K562 (cell line): ENCODE data around the gene INPPL1. TPM values are rescaled to one million over a fixed set of nuclear protein-coding genes. Genes with fewer than 3 reads are reported as not detected.

Experiments
- CREM ChIP-seq: IDR thresholded peaks from 2 replicates; pipeline ENCODE4 v1.6.1; 2014; ENCODE audit warnings: antibody characterized with exemption, low read depth
- DLX4 ChIP-seq: fragments of 250-450 bp; sonication (Bioruptor Pico); IDR thresholded peaks from 2 replicates; pipeline ENCODE4 v1.6.1; 2021; ENCODE audit warnings: mild to moderate bottlenecking
- ETV1 ChIP-seq: fragments of 450-650 bp; conservative IDR thresholded peaks from 2 replicates; pipeline ENCODE4 v1.6.1; 2016; ENCODE audit warnings: missing genetic modification characterization, control low read depth, low read depth, missing compliant biosample characterization
- FIP1L1 ChIP-seq: fragments of 200-400 bp; formaldehyde crosslinking; IDR thresholded peaks from 2 replicates; pipeline ENCODE4 v1.6.1; 2018; ENCODE audit warnings: mild to moderate bottlenecking, low read depth, low read length; ENCODE audit not compliant: poor library complexity, severe bottlenecking
- GATAD2A ChIP-seq: fragments of 450-650 bp; IDR thresholded peaks from 2 replicates; pipeline ENCODE4 v1.6.1; 2017
- HBP1 ChIP-seq: fragments of 450-650 bp; formaldehyde crosslinking; IDR thresholded peaks from 2 replicates; pipeline ENCODE4 v1.4.0; 2022; ENCODE audit warnings: missing genetic modification characterization
- KAT8 ChIP-seq: fragments of 450-650 bp; IDR thresholded peaks from 2 replicates; pipeline ENCODE4 v1.6.1; 2016; ENCODE audit warnings: low read depth, mild to moderate bottlenecking
- MCM5 ChIP-seq: fragments of 450-650 bp; IDR thresholded peaks from 2 replicates; pipeline ENCODE4 v1.6.1; 2016; ENCODE audit warnings: low read depth
- MITF ChIP-seq: IDR thresholded peaks from 2 replicates; pipeline ENCODE4 v1.6.1; 2014; ENCODE audit warnings: antibody characterized with exemption
- POLR3G ChIP-seq: IDR thresholded peaks from 2 replicates; pipeline ENCODE4 v1.6.1; 2011; ENCODE audit not compliant: insufficient read length, insufficient replicate concordance; ENCODE audit errors: extremely low read depth
- REST ChIP-seq, 2 experiments: fragments of 450-650 bp; formaldehyde crosslinking in 1 of 2; IDR thresholded peaks; 2 replicates each; pipeline versions ENCODE4 v1.4.0 to v1.6.1; 2014 to 2020; ENCODE audit warnings: mild to moderate bottlenecking in 2 of 2, borderline replicate concordance in 1 of 2, low read depth in 1 of 2
- SAP30 ChIP-seq: fragments of 200-600 bp; sonication (generic); IDR thresholded peaks from 2 replicates; pipeline ENCODE4 v1.6.1; 2012; ENCODE audit warnings: borderline replicate concordance, low read depth, mild to moderate bottlenecking, moderate library complexity, low read length, control low read depth, inconsistent platforms; ENCODE audit not compliant: insufficient read depth, poor library complexity, severe bottlenecking
- STAT6 ChIP-seq: sonication (generic); formaldehyde crosslinking; IDR thresholded peaks from 2 replicates; pipeline ENCODE4 v1.8.1; 2023; ENCODE audit warnings: mild to moderate bottlenecking, missing genetic modification reagents
- TAF7 ChIP-seq: fragments of 450-650 bp; IDR thresholded peaks from 2 replicates; pipeline ENCODE4 v1.6.1; 2016; ENCODE audit warnings: missing genetic modification characterization, missing compliant biosample characterization
- polyA plus RNA-seq, 8 experiments: library from polyadenylated mRNA; depleted of rRNA in 4 of 8; stranded (reverse) in 5 of 8; unstranded in 3 of 8; fragments of >200 nt; fragmentation: Nextera tagmentation in 2 of 8; fragmentation: Illumina TruSeq in 1 of 8; extraction: Ambion mirVana in 2 of 8; extraction: Trizol in 1 of 8; gene quantifications; 2 replicates each; pipeline versions ENCODE4 v1.2.1 to v1.2.3, GENCODE V29; 2011 to 2014; ENCODE audit warnings: inconsistent platforms in 1 of 8, missing spikeins in 1 of 8
- total RNA-seq, 7 experiments: library from RNA; depleted of rRNA in 6 of 7; stranded (reverse); fragments of >200 nt in 6 of 7; fragmentation: Illumina TruSeq in 2 of 7; extraction: Trizol in 2 of 7; gene quantifications; 2 replicates each; pipeline versions ENCODE4 v1.2.1 to v1.2.3, GENCODE V29; 2011 to 2021; ENCODE audit warnings: low replicate concordance in 1 of 7

The INPPL1 gene
- total and polyA plus RNA-seq, 9 of the 15 experiments (the other 6 are each of a cell fraction or from before 2014, with no cell fraction given): 0.55 to 137 (median 61.6) TPM

GRCh38 chr11:72191961-72192381, 32.6 kb upstream of the INPPL1 start, which contains the start of gene FOLR1 (continued):
- TF ChIP-seq MITF: no peak
- 0 out of 2 replicates have a peak, but pooled peaks have one; percentile 12 for TF ChIP-seq CREM
- 0 out of 2 replicates have a peak, but pooled peaks have one; percentile 27 for TF ChIP-seq ETV1 (tag)
- TF ChIP-seq FIP1L1: no peak
- no peak for TF ChIP-seq SAP30
- no peak for TF ChIP-seq GATAD2A
- no peak for TF ChIP-seq TAF7 (tag)
- no peak for TF ChIP-seq DLX4 (CRISPR knock-in tag)
- TF ChIP-seq MCM5: no peak
- TF ChIP-seq KAT8: no peak
- TF ChIP-seq HBP1 (CRISPR knock-in tag): no peak
- no peak for TF ChIP-seq STAT6 (CRISPR knock-in tag)
- no peak for TF ChIP-seq POLR3G
- TF ChIP-seq REST (IDR thresholded peaks at IDR 0.05; ENCODE audit: borderline replicate concordance): no peak
- TF ChIP-seq REST (CRISPR knock-in tag; IDR thresholded peaks at IDR 0.05; ENCODE audit: low read depth): no peak
